ENCODE data around the gene ANKRD17. TPM values are rescaled to one million over a fixed set of nuclear protein-coding genes. Genes with fewer than 3 reads are reported as not detected.
A peak's percentile ranks its signal among the peaks of the same experiment; 100 is the strongest.

ANKRD17 gene
- total and polyA plus RNA-seq, 9 of the 15 experiments (the other 6 are each of a cell fraction or from before 2014, with no cell fraction given), result 25.5 to 86.9 (median 52.2) TPM

DNA sequence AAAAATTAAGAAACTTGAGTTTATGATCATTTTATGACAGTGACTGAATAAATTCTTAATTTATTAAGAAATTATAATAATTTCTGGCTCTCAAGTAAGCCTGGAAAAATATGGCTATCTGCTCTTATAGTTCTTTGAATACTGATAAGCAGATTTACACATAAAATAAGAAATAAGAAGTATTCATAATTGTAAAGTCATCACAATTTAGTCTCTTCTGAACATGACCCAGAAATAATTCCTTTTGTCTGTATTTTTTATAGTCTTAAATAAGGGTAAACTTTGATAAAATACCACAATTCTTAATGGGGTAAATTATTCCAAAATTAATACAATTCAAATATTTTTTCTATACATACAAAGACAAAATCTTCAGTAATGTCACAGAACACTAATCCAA is 72.7 kb downstream of the ANKRD17 start:
- Histone ChIP-seq H3K4me1 (replicated peaks in 1 of 2; ENCODE audit: control insufficient read depth in 2 of 2, insufficient read depth in 2 of 2, low read length in 2 of 2) (peaks cover 0 to 4% of the 10 kb centered on the region in 2 experiments; a peak in 2 of 5 replicates), H3K36me3 (ENCODE audit: control insufficient read depth, insufficient read depth, low read length) (peaks cover 38% of the 10 kb centered on the region; the same call in 1 of the 3 replicates)
- TF ChIP-seq ZNF316 (IDR thresholded peaks at IDR 0.05) (peak; percentile 84), ZBTB1 (CRISPR knock-in tag; IDR thresholded peaks at IDR 0.05; ENCODE audit: borderline replicate concordance, low read depth) (no peak), C11orf30 (IDR thresholded peaks at IDR 0.05; ENCODE audit: low read depth) (peak; percentile 74)

GRCh38 chr4:73181231-73181630 is 77.4 kb downstream of the ANKRD17 start:
- in situ Hi-C loops (cut with MboI) (no loop called here), intact Hi-C loops (cut with micrococcal nuclease) (loop anchor here (5.0 kb wide), 1 partner anchor 66 kb away; no protein-coding TSS in a partner anchor)
- H3K27me3 ChIP-seq (ENCODE audit: control insufficient read depth in 2 of 2, insufficient read depth in 2 of 2, low read length in 2 of 2), result no peaks in the 10 kb centered on the region
- no peak overlapping the region for H3K4me3 ChIP-seq
- no peaks in the 10 kb centered on the region for H3K9me3 ChIP-seq (replicated peaks; ENCODE audit: control insufficient read depth, insufficient read depth, low read depth, low read length)
- ATAC-seq (peak; percentile 48), FAIRE-seq (no peak), DNase-seq (ENCODE audit: extremely low read depth in 1 of 4, low spot score in 3 of 4) (no peak)
- peak overlapping the region; percentile 49; the same call in 1 of the 3 replicates for H3K27ac ChIP-seq (ENCODE audit: extremely low read depth, low read depth, low read length)
- H2AFZ ChIP-seq (ENCODE audit: low read depth, low read length), result no peak overlapping the region
- H3K36me3 ChIP-seq (ENCODE audit: control insufficient read depth, insufficient read depth, low read length), result peaks cover 33% of the 10 kb centered on the region
- no peaks in the 10 kb centered on the region for H4K20me1 ChIP-seq (replicated peaks; ENCODE audit: control insufficient read depth, insufficient read depth, low read length)
- H3K79me2 ChIP-seq (ENCODE audit: control insufficient read depth, insufficient read depth, low read length), result peaks cover 93% of the 10 kb centered on the region
- H3K4me1 ChIP-seq (replicated peaks in 1 of 2; ENCODE audit: control insufficient read depth in 2 of 2, insufficient read depth in 2 of 2, low read length in 2 of 2), result peaks cover 0 to 4% of the 10 kb centered on the region in 2 experiments; a peak in 2 of 5 replicates
- H3K9ac ChIP-seq (ENCODE audit: insufficient read depth in 1 of 2, low read depth in 2 of 2, low read length in 2 of 2), result no peak overlapping the region
- BruUV-seq (replicated peaks), result no TSS peak
- WGBS (ENCODE audit: insufficient coverage, low coverage, missing lambda C conversion rate), result 15% methylated on average over 3 of the region's 3 CpGs
- no peak overlapping the region; the same call in 1 of the 2 replicates for H3K4me2 ChIP-seq (ENCODE audit: insufficient read depth, low read length)
- POLR2A ChIA-PET, result interaction anchor here (1.1 to 1.8 kb wide), 4 partner anchors 12 to 41 kb away, joined by 3 to 6 read pairs (median 4); no protein-coding TSS in a partner anchor
- no peaks in the 10 kb centered on the region for H3K9me1 ChIP-seq (ENCODE audit: control insufficient read depth, insufficient read depth, low read length)
- CTCF ChIA-PET (ENCODE audit: low intra/inter-chr PET ratio), result interaction anchor here (0.6 kb wide), 1 partner anchor 906 kb away, joined by 3 read pairs; no protein-coding TSS in a partner anchor
- TF ChIP-seq, protein P1, sequence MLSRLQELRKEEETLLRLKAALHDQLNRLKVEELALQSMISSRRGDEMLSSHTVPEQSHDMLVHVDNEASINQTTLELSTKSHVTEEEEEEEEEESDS (CRISPR knock-in tag; IDR thresholded peaks at IDR 0.05), result no peak
- TF ChIP-seq YBX1 (IDR thresholded peaks at IDR 0.05) (no peak), ZNF830 (CRISPR knock-in tag; IDR thresholded peaks at IDR 0.05) (no peak), HDAC6 (IDR thresholded peaks at IDR 0.05; ENCODE audit: low read depth, low read length) (no peak), ATF6 (CRISPR knock-in tag; IDR thresholded peaks at IDR 0.05) (no peak), OTX1 (CRISPR knock-in tag; IDR thresholded peaks at IDR 0.05) (no peak), CCAR2 (IDR thresholded peaks at IDR 0.05; ENCODE audit: low read depth, low read length) (no peak), SPI1 (IDR thresholded peaks at IDR 0.05; ENCODE audit: borderline replicate concordance, low read depth, low read length) (peak; percentile 99), ARID1B (IDR thresholded peaks at IDR 0.05) (0 out of 2 replicates have a peak, but pooled peaks have one; percentile 17)
- TF ChIP-seq, protein P2, sequence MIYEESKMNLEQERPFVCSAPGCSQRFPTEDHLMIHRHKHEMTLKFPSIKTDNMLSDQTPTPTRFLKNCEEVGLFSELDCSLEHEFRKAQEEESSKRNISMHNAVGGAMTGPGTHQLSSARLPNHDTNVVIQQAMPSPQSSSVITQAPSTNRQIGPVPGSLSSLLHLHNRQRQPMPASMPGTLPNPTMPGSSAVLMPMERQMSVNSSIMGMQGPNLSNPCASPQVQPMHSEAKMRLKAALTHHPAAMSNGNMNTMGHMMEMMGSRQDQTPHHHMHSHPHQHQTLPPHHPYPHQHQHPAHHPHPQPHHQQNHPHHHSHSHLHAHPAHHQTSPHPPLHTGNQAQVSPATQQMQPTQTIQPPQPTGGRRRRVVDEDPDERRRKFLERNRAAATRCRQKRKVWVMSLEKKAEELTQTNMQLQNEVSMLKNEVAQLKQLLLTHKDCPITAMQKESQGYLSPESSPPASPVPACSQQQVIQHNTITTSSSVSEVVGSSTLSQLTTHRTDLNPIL (CRISPR knock-in tag; IDR thresholded peaks at IDR 0.05), result no peak

More for the DNA sequence above, 72.7 kb downstream of the ANKRD17 start:
- Histone ChIP-seq H3K27me3 (ENCODE audit: control insufficient read depth in 2 of 2, insufficient read depth in 2 of 2, low read length in 2 of 2) (no peaks in the 10 kb centered on the region), H3K9me3 (replicated peaks; ENCODE audit: control insufficient read depth, insufficient read depth, low read depth, low read length) (no peaks in the 10 kb centered on the region), H3K4me2 (ENCODE audit: insufficient read depth, low read length) (no peak overlapping the region), H3K9me1 (ENCODE audit: control insufficient read depth, insufficient read depth, low read length) (no peaks in the 10 kb centered on the region), H4K20me1 (replicated peaks; ENCODE audit: control insufficient read depth, insufficient read depth, low read length) (no peaks in the 10 kb centered on the region), H3K4me3 (no peak overlapping the region), H3K27ac (ENCODE audit: extremely low read depth, low read depth, low read length) (no peak overlapping the region), H2AFZ (ENCODE audit: low read depth, low read length) (no peak overlapping the region), H3K79me2 (ENCODE audit: control insufficient read depth, insufficient read depth, low read length) (peaks cover 94% of the 10 kb centered on the region), H3K9ac (ENCODE audit: insufficient read depth in 1 of 2, low read depth in 2 of 2, low read length in 2 of 2) (no peak overlapping the region)
- ATAC-seq, result no peak
- in situ Hi-C loops (cut with MboI) (no loop called here), intact Hi-C loops (cut with micrococcal nuclease) (no loop called here)
- DNase-seq (ENCODE audit: extremely low read depth in 1 of 4, low spot score in 3 of 4), result no peak
- BruUV-seq (replicated peaks), result no TSS peak
- CTCF ChIA-PET (ENCODE audit: low intra/inter-chr PET ratio), result no interaction called here
- POLR2A ChIA-PET, result interaction anchor here (0.6 kb wide), 1 partner anchor 72 kb away, joined by 4 read pairs; no protein-coding TSS in a partner anchor
- FAIRE-seq, result no peak
